ENCODE results near the gene C1QB.

- TF ChIP-seq POLR2AphosphoS5 (IDR thresholded peaks at IDR 0.05): no peak
- TF ChIP-seq CTCF (IDR thresholded peaks at IDR 0.05): no peak
- TF ChIP-seq EP300 (IDR thresholded peaks at IDR 0.05): no peak
Observed at GRCh38 chr1:22641247-22641646, 11.8 kb upstream of the C1QB start.
